Breast epithelium (tissue), 4 donors: ENCODE data around the gene C16orf54. TPM values are rescaled to one million over a fixed set of nuclear protein-coding genes. Genes with fewer than 3 reads are reported as not detected.
A peak's percentile ranks its signal among the peaks of the same experiment; 100 is the strongest.
"Not testable (repeated sequence)": the region's sequence is repeated elsewhere in the genome, so short reads cannot be mapped to it uniquely, and the experiment has no call there.

ENCODE experiments used
- DNase-seq, 2 donors: peaks; one replicate each; pipeline ENCODE4 v3.0.0-alpha.2; 2019; ENCODE audit warnings: low spot score in 2 of 2
- H3K27ac ChIP-seq, 2 donors: fragments of 200-600 bp; sonication (generic) in 1 of 2; one replicate each; pipeline ENCODE4 v1.5.1; 2016 to 2019; ENCODE audit warnings: mild to moderate bottlenecking in 1 of 2
- H3K27me3 ChIP-seq, 2 donors: fragments of 200-600 bp; sonication (generic) in 1 of 2; one replicate each; pipeline versions ENCODE4 v1.5.1 to v1.6.0; 2017 to 2019; ENCODE audit warnings: control low read depth in 1 of 2, mild to moderate bottlenecking in 1 of 2
- H3K36me3 ChIP-seq: fragments of 200-600 bp; one replicate; pipeline ENCODE4 v1.5.1; 2019
- H3K4me1 ChIP-seq, 2 donors: fragments of 200-600 bp; sonication (generic); one replicate each; pipeline ENCODE4 v1.5.1; 2016 to 2019; ENCODE audit warnings: control low read depth in 1 of 2
- H3K4me3 ChIP-seq, 3 donors: fragments of 200-600 bp; sonication (generic); 1 replicate in 2 of 3; 2 replicates in 1 of 3; pipeline ENCODE4 v1.5.1; 2016 to 2019; ENCODE audit warnings: mild to moderate bottlenecking in 3 of 3, moderate library complexity in 2 of 3
- H3K9me3 ChIP-seq, 2 donors: fragments of 200-600 bp; sonication (generic) in 1 of 2; one replicate each; pipeline ENCODE4 v1.5.1; 2016 to 2019; ENCODE audit warnings: control low read depth in 1 of 2
- CTCF ChIP-seq, 3 donors: fragments of 450-650 bp; IDR thresholded peaks; one replicate each; pipeline ENCODE4 v1.5.1; 2016 to 2017; ENCODE audit warnings: antibody characterized with exemption in 3 of 3, mild to moderate bottlenecking in 3 of 3, moderate library complexity in 3 of 3
- POLR2A ChIP-seq: fragments of 450-650 bp; IDR thresholded peaks from one replicate; pipeline ENCODE4 v1.6.1; 2016; ENCODE audit warnings: antibody characterized with exemption, mild to moderate bottlenecking, moderate library complexity
- POLR2AphosphoS5 ChIP-seq, 3 donors: sonication (generic); formaldehyde crosslinking; IDR thresholded peaks; one replicate each; pipeline ENCODE4 v1.6.1; 2017; ENCODE audit warnings: antibody characterized with exemption in 3 of 3
- intact Hi-C: fragments of 100-400 bp; cut with DNase I; formaldehyde crosslinking; loops from one replicate; pipeline ENCODE4 v1.15.1; 2023; ENCODE audit warnings: low total_unique reads
- total RNA-seq, 3 donors: library from RNA; depleted of rRNA; stranded (reverse); fragments of >200 nt; gene quantifications; one replicate each; pipeline ENCODE4 v1.1.0, GENCODE V29; 2016

The C16orf54 gene
- total RNA-seq, 3 donors from 2014 or later: 0.66 to 2.1 (median 1.8) TPM

DNA sequence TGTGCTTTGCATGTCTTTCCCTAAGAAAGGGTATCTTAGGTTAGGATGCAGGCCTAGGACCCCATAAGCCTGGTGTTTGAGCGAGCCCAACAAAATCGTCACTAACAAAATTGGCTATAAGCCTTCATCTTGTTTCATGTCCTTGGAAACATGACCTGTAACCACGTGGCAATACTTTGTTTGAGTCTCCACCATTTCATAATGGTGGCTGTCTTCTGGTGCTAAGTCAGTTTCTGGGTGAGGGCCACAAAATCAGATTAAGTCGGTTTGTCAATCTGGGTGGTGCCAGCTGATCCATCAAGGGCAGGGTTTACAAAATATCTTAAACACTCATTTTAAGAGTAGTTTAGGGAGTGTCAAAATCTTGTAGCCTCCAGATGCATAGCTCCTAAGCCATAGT is 33.0 kb downstream of the C16orf54 start:
- H3K27ac ChIP-seq: no peak overlapping the region
- H3K9me3 ChIP-seq: no peaks in the 10 kb centered on the region
- no peaks in the 10 kb centered on the region for H3K36me3 ChIP-seq
- no peak overlapping the region for H3K4me3 ChIP-seq
- no peaks in the 10 kb centered on the region for H3K27me3 ChIP-seq
- intact Hi-C loops: no loop called here
- H3K4me1 ChIP-seq: no peaks in the 10 kb centered on the region
- TF ChIP-seq CTCF (IDR thresholded peaks at IDR 0.05) (no peak), POLR2AphosphoS5 (IDR thresholded peaks at IDR 0.05) (no peak), POLR2A (no peak)
- DNase-seq: no peak

- H3K36me3 ChIP-seq: no peaks in the 10 kb centered on the region
- H3K4me1 ChIP-seq: no peaks in the 10 kb centered on the region
- H3K4me3 ChIP-seq: no peak overlapping the region
- no peaks in the 10 kb centered on the region for H3K27me3 ChIP-seq
- H3K27ac ChIP-seq: no peak overlapping the region
- peak; percentile 34 to 58 (median 53) for TF ChIP-seq CTCF (IDR thresholded peaks at IDR 0.05)
- TF ChIP-seq POLR2AphosphoS5 (IDR thresholded peaks at IDR 0.05): no peak
- TF ChIP-seq POLR2A: no peak
- intact Hi-C loops: no loop called here
- no peak for DNase-seq
- H3K9me3 ChIP-seq: no peaks in the 10 kb centered on the region
Observed at GRCh38 chr16:29710227-29711219, 35.3 kb downstream of the C16orf54 start.

- H3K27ac ChIP-seq, H3K27me3 ChIP-seq, H3K4me3 ChIP-seq, H3K36me3 ChIP-seq, H3K9me3 ChIP-seq, intact Hi-C loops, H3K4me1 ChIP-seq, DNase-seq: not testable (repeated sequence)
Observed at GRCh38 chr16:29709657-29710056, 36.1 kb downstream of the C16orf54 start.

GRCh38 chr16:29708917-29709600 is 36.7 kb downstream of the C16orf54 start:
- no peak for TF ChIP-seq CTCF (IDR thresholded peaks at IDR 0.05)
- TF ChIP-seq POLR2AphosphoS5 (IDR thresholded peaks at IDR 0.05): no peak
- no peak for TF ChIP-seq POLR2A
- no peaks in the 10 kb centered on the region for H3K9me3 ChIP-seq
- no peaks in the 10 kb centered on the region for H3K36me3 ChIP-seq
- H3K27me3 ChIP-seq: no peaks in the 10 kb centered on the region
- H3K4me3 ChIP-seq: no peak overlapping the region
- H3K27ac ChIP-seq: no peak overlapping the region
- DNase-seq: no peak
- intact Hi-C loops: no loop called here
- no peaks in the 10 kb centered on the region for H3K4me1 ChIP-seq

GRCh38 chr16:29707160-29707559 is 38.6 kb downstream of the C16orf54 start:
- H3K27ac ChIP-seq, H3K36me3 ChIP-seq, H3K4me3 ChIP-seq, intact Hi-C loops, H3K27me3 ChIP-seq, H3K4me1 ChIP-seq, H3K9me3 ChIP-seq, DNase-seq: not testable (repeated sequence)

GRCh38 chr16:29705030-29705429 is 40.8 kb downstream of the C16orf54 start:
- Histone ChIP-seq H3K27ac (no peak overlapping the region), H3K36me3 (no peaks in the 10 kb centered on the region), H3K27me3 (no peaks in the 10 kb centered on the region), H3K9me3 (no peaks in the 10 kb centered on the region), H3K4me3 (no peak overlapping the region), H3K4me1 (no peaks in the 10 kb centered on the region)
- TF ChIP-seq POLR2AphosphoS5 (IDR thresholded peaks at IDR 0.05) (no peak), POLR2A (no peak), CTCF (IDR thresholded peaks at IDR 0.05) (no peak)
- DNase-seq: no peak
- intact Hi-C loops: no loop called here
